ENCODE results near the gene BRMS1L. TPM values are rescaled to one million over a fixed set of nuclear protein-coding genes. Genes with fewer than 3 reads are reported as not detected.

BRMS1L gene
- total and polyA plus RNA-seq, 2 of the 13 experiments (the other 11 are each of a cell fraction or from before 2014, with no cell fraction given), result 21.1 to 23.8 TPM

DNA sequence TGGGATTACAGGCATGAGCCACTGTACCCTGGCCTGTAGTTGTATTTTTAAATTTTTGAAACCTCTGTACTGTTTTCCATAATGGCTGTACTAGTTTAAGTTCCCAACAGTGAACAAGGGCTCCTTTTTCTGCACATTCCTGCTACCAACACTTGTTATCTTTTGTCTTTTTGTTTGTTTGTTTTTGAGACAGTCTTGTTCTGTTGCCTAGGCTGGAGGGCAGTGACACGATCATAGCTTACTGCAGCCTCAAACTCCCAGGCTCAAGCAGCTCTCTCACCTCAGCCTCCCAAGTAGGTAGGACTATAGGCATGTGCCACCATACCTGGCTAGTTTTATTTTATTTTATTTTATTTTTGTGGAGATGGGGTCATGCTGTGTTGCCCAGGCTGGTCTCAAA lies 23.0 kb downstream of the BRMS1L start (continued):
- TF ChIP-seq, protein P1, sequence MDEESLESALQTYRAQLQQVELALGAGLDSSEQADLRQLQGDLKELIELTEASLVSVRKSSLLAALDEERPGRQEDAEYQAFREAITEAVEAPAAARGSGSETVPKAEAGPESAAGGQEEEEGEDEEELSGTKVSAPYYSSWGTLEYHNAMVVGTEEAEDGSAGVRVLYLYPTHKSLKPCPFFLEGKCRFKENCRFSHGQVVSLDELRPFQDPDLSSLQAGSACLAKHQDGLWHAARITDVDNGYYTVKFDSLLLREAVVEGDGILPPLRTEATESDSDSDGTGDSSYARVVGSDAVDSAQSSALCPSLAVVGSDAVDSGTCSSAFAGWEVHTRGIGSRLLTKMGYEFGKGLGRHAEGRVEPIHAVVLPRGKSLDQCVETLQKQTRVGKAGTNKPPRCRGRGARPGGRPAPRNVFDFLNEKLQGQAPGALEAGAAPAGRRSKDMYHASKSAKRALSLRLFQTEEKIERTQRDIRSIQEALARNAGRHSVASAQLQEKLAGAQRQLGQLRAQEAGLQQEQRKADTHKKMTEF (CRISPR knock-in tag; IDR thresholded peaks at IDR 0.05), result no peak

DNA sequence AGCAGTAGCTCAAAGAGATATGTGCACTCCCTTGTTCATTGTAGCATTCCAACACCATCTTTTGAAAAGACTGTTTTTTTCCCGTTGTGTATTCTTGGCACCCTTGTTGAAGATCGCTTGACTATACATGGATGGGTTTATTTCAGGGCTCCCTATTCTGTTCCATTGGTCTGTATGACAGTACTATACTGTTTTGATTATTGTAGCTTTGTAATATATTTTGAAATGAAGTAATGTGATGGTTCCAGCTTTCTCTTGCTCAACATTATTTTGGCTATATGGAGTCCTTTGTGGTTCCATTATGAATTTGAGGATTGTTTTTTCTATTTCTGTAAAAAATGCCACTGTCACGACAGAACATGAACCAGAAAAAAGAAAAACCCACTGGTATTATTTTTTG lies 25.7 kb downstream of the BRMS1L start:
- no peak for FAIRE-seq
- POLR2A ChIA-PET, result interaction anchor here (2.2 kb wide), 1 partner anchor 26 kb away, joined by 7 read pairs; the partner anchor contains the start of gene BRMS1L
- ATAC-seq, result no peak

More for the DNA sequence above, 25.7 kb downstream of the BRMS1L start:
- Histone ChIP-seq H3K36me3 (replicated peaks in 1 of 2; ENCODE audit: control insufficient read depth in 1 of 2, insufficient read depth in 2 of 2, low read length in 2 of 2) (peaks cover 18 to 36% of the 10 kb centered on the region in 2 experiments), H3K79me2 (ENCODE audit: insufficient read depth, low read length) (peaks cover 3% of the 10 kb centered on the region), H3K9ac (ENCODE audit: insufficient read depth, low read depth, low read length) (no peak overlapping the region), H2AFZ (ENCODE audit: low read length) (no peak overlapping the region), H3K4me3 (replicated peaks in 1 of 3; ENCODE audit: insufficient read depth in 1 of 3, low read depth in 2 of 3, low read length in 3 of 3) (no peak overlapping the region), H3K27me3 (ENCODE audit: control insufficient read depth in 1 of 2, insufficient read depth in 2 of 2, low read length in 2 of 2) (no peaks in the 10 kb centered on the region), H3K9me3 (ENCODE audit: low read length) (peaks cover 7% of the 10 kb centered on the region; the same call in 1 of the 2 replicates), H3K4me1 (ENCODE audit: insufficient read depth, low read length) (peaks cover 7% of the 10 kb centered on the region; the same call in 1 of the 2 replicates), H4K20me1 (ENCODE audit: insufficient read depth, low read length) (no peaks in the 10 kb centered on the region), H3K4me2 (ENCODE audit: low read depth, low read length) (no peak overlapping the region), H3K27ac (ENCODE audit: extremely low read length, insufficient read depth, low read length) (no peak overlapping the region)
- TF ChIP-seq CHD4 (IDR thresholded peaks at IDR 0.05; ENCODE audit: borderline replicate concordance, low read length) (peak; percentile 69; the same call in 1 of the 2 replicates), HOXA7 (CRISPR knock-in tag; IDR thresholded peaks at IDR 0.05) (no peak)
- TF ChIP-seq, protein P2, sequence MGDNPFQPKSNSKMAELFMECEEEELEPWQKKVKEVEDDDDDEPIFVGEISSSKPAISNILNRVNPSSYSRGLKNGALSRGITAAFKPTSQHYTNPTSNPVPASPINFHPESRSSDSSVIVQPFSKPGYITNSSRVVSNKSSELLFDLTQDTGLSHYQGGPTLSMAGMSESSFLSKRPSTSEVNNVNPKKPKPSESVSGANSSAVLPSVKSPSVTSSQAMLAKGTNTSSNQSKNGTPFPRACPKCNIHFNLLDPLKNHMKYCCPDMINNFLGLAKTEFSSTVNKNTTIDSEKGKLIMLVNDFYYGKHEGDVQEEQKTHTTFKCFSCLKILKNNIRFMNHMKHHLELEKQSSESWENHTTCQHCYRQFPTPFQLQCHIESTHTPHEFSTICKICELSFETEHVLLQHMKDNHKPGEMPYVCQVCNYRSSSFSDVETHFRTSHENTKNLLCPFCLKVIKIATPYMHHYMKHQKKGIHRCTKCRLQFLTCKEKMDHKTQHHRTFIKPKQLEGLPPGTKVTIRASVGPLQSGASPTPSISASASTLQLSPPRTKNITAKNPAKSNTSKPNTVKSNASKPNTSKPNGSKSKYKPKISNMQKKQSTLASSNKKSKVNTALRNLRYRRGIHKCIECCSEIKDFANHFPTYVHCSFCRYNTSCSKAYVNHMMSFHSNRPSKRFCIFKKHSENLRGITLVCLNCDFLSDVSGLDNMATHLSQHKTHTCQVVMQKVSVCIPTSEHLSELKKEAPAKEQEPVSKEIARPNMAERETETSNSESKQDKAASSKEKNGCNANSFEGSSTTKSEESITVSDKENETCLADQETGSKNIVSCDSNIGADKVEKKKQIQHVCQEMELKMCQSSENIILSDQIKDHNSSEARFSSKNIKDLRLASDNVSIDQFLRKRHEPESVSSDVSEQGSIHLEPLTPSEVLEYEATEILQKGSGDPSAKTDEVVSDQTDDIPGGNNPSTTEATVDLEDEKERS (CRISPR knock-in tag; IDR thresholded peaks at IDR 0.05), result peak; percentile 70; the same call in 1 of the 2 replicates
- in situ Hi-C loops (cut with HindIII; ENCODE audit: extremely low pct_ligation_motif_present, low pct_unique_long_range_greater_than_20kb) (loop anchor here (25.0 kb wide), 1 partner anchor 1985 kb away; no protein-coding TSS in a partner anchor), intact Hi-C loops (cut with micrococcal nuclease; ENCODE audit: unreplicated experiment) (no loop called here)
- no peak for DNase-seq (ENCODE audit: low spot score)
- CTCF ChIA-PET (ENCODE audit: low intra/inter-chr PET ratio, low total read pairs), result no interaction called here
- BruUV-seq (replicated peaks), result no TSS peak
- WGBS (ENCODE audit: low lambda C conversion rate), result 98% methylated on average over 3 of the region's 3 CpGs

All from HepG2 (cell line).